Measurements from ENCODE around the gene FAM131B. TPM values are rescaled to one million over a fixed set of nuclear protein-coding genes. Genes with fewer than 3 reads are reported as not detected.

Gene FAM131B
- total RNA-seq, 1 experiment from 2014 or later: 6.9 TPM

DNA sequence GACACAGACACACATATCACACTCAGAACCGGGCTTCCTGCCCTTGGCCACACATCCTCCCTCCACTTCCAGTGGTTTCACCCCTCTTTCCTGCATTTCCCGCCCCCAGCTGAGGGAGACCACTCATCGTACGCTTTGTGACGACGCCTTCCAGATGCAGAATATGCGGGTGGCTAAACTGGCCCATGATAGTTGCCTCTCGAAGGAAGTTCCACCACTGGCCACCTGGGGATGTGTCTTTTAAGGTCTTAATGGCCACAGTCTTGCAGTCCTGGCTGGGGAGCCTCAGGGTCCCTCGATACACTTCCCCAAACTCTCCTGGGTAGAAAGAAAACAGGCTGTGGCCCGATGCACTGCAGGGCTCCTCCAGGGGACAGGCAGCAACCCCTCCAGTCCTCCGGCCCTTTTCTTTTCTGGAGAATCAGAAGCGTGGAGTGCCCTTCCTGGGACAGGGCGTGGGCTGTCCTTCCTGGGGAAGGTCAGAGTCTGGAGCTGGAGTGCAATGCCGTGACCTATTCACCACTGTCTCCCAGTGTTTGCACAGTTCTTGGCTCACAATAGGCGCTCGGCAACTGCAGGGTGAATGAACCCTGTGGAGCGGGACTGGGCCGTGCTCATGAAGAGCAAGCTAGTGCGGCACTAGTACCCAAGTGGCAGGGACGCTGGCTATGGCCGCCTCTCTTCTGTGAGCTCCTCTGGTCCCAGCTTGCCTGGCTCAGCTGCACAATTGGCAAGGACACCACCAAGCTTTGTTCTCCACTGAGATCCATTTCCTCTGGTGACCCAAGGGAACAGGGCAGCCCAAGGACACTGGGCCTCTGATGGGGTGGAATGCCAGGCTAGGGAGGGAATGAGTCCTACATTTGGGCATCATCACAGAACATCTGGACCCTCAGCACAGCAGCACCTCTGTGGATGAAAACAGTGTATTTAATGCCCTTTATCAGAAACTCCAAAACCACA, 33.0 kb upstream of the FAM131B start:
- Histone ChIP-seq H4K20me1 (ENCODE audit: low read length) (no peaks in the 10 kb centered on the region), H3K9me2 (replicated peaks; ENCODE audit: low read length) (no peaks in the 10 kb centered on the region), H3F3A (ENCODE audit: low read length, unreplicated experiment) (no peaks in the 10 kb centered on the region), H3K27me3 (ENCODE audit: low read length) (no peaks in the 10 kb centered on the region), H3K27ac (ENCODE audit: low read length) (no peak overlapping the region), H3K4me2 (ENCODE audit: low read length) (no peak overlapping the region), H2AFZ (ENCODE audit: low read length) (no peak overlapping the region), H3K4me3 (ENCODE audit: low read length) (no peak overlapping the region), H3K9me3 (ENCODE audit: low read length) (no peaks in the 10 kb centered on the region), H3K4me1 (ENCODE audit: insufficient read depth, low read length) (no peaks in the 10 kb centered on the region), H3K79me2 (ENCODE audit: low read length) (no peaks in the 10 kb centered on the region), H3K36me3 (ENCODE audit: low read depth, low read length) (peaks cover 4% of the 10 kb centered on the region; the same call in 1 of the 2 replicates), H3K9ac (ENCODE audit: low read length) (no peak overlapping the region)
- TF ChIP-seq, protein P1, sequence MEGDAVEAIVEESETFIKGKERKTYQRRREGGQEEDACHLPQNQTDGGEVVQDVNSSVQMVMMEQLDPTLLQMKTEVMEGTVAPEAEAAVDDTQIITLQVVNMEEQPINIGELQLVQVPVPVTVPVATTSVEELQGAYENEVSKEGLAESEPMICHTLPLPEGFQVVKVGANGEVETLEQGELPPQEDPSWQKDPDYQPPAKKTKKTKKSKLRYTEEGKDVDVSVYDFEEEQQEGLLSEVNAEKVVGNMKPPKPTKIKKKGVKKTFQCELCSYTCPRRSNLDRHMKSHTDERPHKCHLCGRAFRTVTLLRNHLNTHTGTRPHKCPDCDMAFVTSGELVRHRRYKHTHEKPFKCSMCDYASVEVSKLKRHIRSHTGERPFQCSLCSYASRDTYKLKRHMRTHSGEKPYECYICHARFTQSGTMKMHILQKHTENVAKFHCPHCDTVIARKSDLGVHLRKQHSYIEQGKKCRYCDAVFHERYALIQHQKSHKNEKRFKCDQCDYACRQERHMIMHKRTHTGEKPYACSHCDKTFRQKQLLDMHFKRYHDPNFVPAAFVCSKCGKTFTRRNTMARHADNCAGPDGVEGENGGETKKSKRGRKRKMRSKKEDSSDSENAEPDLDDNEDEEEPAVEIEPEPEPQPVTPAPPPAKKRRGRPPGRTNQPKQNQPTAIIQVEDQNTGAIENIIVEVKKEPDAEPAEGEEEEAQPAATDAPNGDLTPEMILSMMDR (conservative IDR thresholded peaks at IDR 0.05; ENCODE audit: low read depth, low read length): peak; percentile 29; the same call in 1 of the 2 replicates
- TF ChIP-seq EZH2phosphoT487 (IDR thresholded peaks at IDR 0.05; ENCODE audit: borderline replicate concordance, low read length): no peak
- POLR2A ChIA-PET (ENCODE audit: unreplicated experiment): no interaction called here
- intact Hi-C loops (cut with micrococcal nuclease): no loop called here
- DNase-seq (no peak), ATAC-seq (no peak)
- BruUV-seq (replicated peaks): no TSS peak
- CTCF ChIA-PET: no interaction called here

DNA sequence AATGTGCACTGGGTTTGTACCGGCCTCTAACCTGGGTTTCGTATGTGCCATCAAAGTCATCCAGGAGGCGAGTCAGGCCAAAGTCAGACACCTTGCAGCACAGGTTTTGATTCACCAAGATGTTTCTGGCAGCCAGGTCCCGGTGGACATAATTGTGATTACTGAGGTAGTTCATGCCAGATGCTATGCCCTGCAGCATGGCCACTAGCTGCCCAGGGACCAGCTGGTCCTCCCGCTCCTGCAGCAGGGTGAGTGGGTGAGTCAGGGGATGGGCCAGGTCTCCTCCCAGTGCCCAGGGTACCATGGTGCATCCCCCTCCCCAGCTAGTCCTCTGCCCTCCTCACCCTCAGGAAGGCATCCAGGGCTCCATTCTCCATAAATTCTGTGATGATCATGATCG, 32.3 kb upstream of the FAM131B start:
- intact Hi-C loops (cut with micrococcal nuclease): no loop called here
- H4K20me1 ChIP-seq (ENCODE audit: low read length): no peaks in the 10 kb centered on the region
- H3K9me3 ChIP-seq (ENCODE audit: low read length): no peaks in the 10 kb centered on the region
- no peak overlapping the region for H3K4me3 ChIP-seq (ENCODE audit: low read length)
- no peaks in the 10 kb centered on the region for H3F3A ChIP-seq (ENCODE audit: low read length, unreplicated experiment)
- no TSS peak for BruUV-seq (replicated peaks)
- no peak overlapping the region for H3K9ac ChIP-seq (ENCODE audit: low read length)
- no peak for ATAC-seq
- POLR2A ChIA-PET (ENCODE audit: unreplicated experiment): no interaction called here
- no peak overlapping the region for H3K27ac ChIP-seq (ENCODE audit: low read length)
- no peaks in the 10 kb centered on the region for H3K27me3 ChIP-seq (ENCODE audit: low read length)
- H3K36me3 ChIP-seq (ENCODE audit: low read depth, low read length): peaks cover 8% of the 10 kb centered on the region; the same call in 1 of the 2 replicates
- H2AFZ ChIP-seq (ENCODE audit: low read length): no peak overlapping the region
- H3K79me2 ChIP-seq (ENCODE audit: low read length): no peaks in the 10 kb centered on the region
- H3K4me2 ChIP-seq (ENCODE audit: low read length): no peak overlapping the region
- TF ChIP-seq, protein P1 (conservative IDR thresholded peaks at IDR 0.05; ENCODE audit: low read depth, low read length): no peak
- TF ChIP-seq EZH2phosphoT487 (IDR thresholded peaks at IDR 0.05; ENCODE audit: borderline replicate concordance, low read length) (no peak), EZH2 (IDR thresholded peaks at IDR 0.05; ENCODE audit: low read length, unreplicated experiment) (no peak)
- CTCF ChIA-PET: interaction anchor here (0.6 kb wide), 1 partner anchor 14 kb away, joined by 5 read pairs; no protein-coding TSS in a partner anchor
- H3K9me2 ChIP-seq (replicated peaks; ENCODE audit: low read length): no peaks in the 10 kb centered on the region
- no peak for DNase-seq
- no peaks in the 10 kb centered on the region for H3K4me1 ChIP-seq (ENCODE audit: insufficient read depth, low read length)

DNA sequence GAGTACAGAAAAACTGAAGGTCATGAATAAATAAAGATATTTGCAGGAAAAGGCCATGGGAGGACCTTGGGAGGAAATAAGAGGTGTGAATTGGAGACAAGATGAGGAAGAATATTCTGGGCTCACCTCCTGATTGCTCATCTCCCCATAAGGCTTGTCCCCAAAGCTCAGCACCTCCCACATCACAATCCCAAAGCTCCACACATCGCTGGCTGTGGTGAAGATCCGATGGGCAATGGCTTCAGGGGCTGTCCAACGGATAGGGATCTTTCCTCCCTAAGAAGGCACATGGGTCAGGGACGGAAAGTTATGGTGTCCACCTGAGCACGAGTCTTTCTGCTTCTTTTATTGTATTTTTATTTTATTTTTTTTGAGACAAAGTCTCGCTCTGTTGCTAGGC, 31.6 kb upstream of the FAM131B start:
- Histone ChIP-seq H3K79me2 (ENCODE audit: low read length) (no peaks in the 10 kb centered on the region), H3K4me2 (ENCODE audit: low read length) (no peak overlapping the region), H4K20me1 (ENCODE audit: low read length) (no peaks in the 10 kb centered on the region), H3F3A (ENCODE audit: low read length, unreplicated experiment) (no peaks in the 10 kb centered on the region), H3K9ac (ENCODE audit: low read length) (no peak overlapping the region), H3K27ac (ENCODE audit: low read length) (no peak overlapping the region), H3K4me3 (ENCODE audit: low read length) (no peak overlapping the region), H3K4me1 (ENCODE audit: insufficient read depth, low read length) (no peaks in the 10 kb centered on the region), H3K9me3 (ENCODE audit: low read length) (no peaks in the 10 kb centered on the region), H3K36me3 (ENCODE audit: low read depth, low read length) (peaks cover 11% of the 10 kb centered on the region), H2AFZ (ENCODE audit: low read length) (no peak overlapping the region), H3K27me3 (ENCODE audit: low read length) (no peaks in the 10 kb centered on the region), H3K9me2 (replicated peaks; ENCODE audit: low read length) (no peaks in the 10 kb centered on the region)
- POLR2A ChIA-PET (ENCODE audit: unreplicated experiment): no interaction called here
- intact Hi-C loops (cut with micrococcal nuclease): no loop called here
- TF ChIP-seq, protein P1 (conservative IDR thresholded peaks at IDR 0.05; ENCODE audit: low read depth, low read length): no peak
- no peak for TF ChIP-seq EZH2phosphoT487 (IDR thresholded peaks at IDR 0.05; ENCODE audit: borderline replicate concordance, low read length)
- no peak for TF ChIP-seq EZH2 (IDR thresholded peaks at IDR 0.05; ENCODE audit: low read length, unreplicated experiment)
- no TSS peak for BruUV-seq (replicated peaks)
- ATAC-seq (no peak), DNase-seq (no peak)
- CTCF ChIA-PET: no interaction called here

All from PC-3 (cell line).